NCI-H510A (cell line): ENCODE measurements around the gene VIPAS39.
"Not testable (repeated sequence)": the region's sequence is repeated elsewhere in the genome, so short reads cannot be mapped to it uniquely, and the experiment has no call there.

Source experiments
- DNase-seq: peaks from one replicate; lab custom pipeline; 2025; lab: John Stamatoyannopoulos, UW

The VIPAS39 gene

GRCh38 chr14:77470224-77470870 lies 12.9 kb upstream of the VIPAS39 start:
- DNase-seq: no peak

GRCh38 chr14:77469539-77469938 lies 12.1 kb upstream of the VIPAS39 start:
- DNase-seq: no peak

- DNase-seq: no peak
Observed at GRCh38 chr14:77469067-77469505, 11.7 kb upstream of the VIPAS39 start.

GRCh38 chr14:77467801-77468200 lies 10.4 kb upstream of the VIPAS39 start:
- DNase-seq: no peak

- no peak for DNase-seq
Observed at GRCh38 chr14:77459072-77459723, 1.8 kb upstream of the VIPAS39 start.

- no peak for DNase-seq
Observed at GRCh38 chr14:77458249-77458950, 999 bp upstream of the VIPAS39 start.

- no peak for DNase-seq
Observed at GRCh38 chr14:77457115-77457521, 283 bp downstream of the VIPAS39 start.

GRCh38 chr14:77455966-77456640 lies 1.3 kb downstream of the VIPAS39 start:
- DNase-seq: no peak

- DNase-seq: no peak
Observed at GRCh38 chr14:77442196-77442595, 15.2 kb downstream of the VIPAS39 start.

- DNase-seq: no peak
Observed at GRCh38 chr14:77439861-77440260, 17.5 kb downstream of the VIPAS39 start.

GRCh38 chr14:77438596-77438995 lies 18.8 kb downstream of the VIPAS39 start:
- no peak for DNase-seq

GRCh38 chr14:77436042-77436441 lies 21.4 kb downstream of the VIPAS39 start:
- no peak for DNase-seq

- DNase-seq: no peak
Observed at GRCh38 chr14:77426396-77426795, 31.0 kb downstream of the VIPAS39 start.

- no peak for DNase-seq
Observed at GRCh38 chr14:77424862-77425261, 32.5 kb downstream of the VIPAS39 start.

- DNase-seq: no peak
Observed at GRCh38 chr14:77423423-77423822, 34.0 kb downstream of the VIPAS39 start, which contains the start of gene NOXRED1. Gene NOXRED1, minus strand, starts transcription at chr14:77423523. Its CDS starts 634 bp downstream, at chr14:77422889.

GRCh38 chr14:77421201-77421600 lies 36.2 kb downstream of the VIPAS39 start:
- DNase-seq: no peak

- no peak for DNase-seq
Observed at GRCh38 chr14:77416836-77417235, 40.6 kb downstream of the VIPAS39 start.

GRCh38 chr14:77416098-77416497 lies 41.3 kb downstream of the VIPAS39 start:
- not testable (repeated sequence) for DNase-seq

GRCh38 chr14:77415403-77416030 lies 41.9 kb downstream of the VIPAS39 start:
- DNase-seq: not testable (repeated sequence)

- no peak for DNase-seq
Observed at GRCh38 chr14:77409131-77409533, 48.3 kb downstream of the VIPAS39 start.

- DNase-seq: no peak
Observed at GRCh38 chr14:77407158-77407557, 50.2 kb downstream of the VIPAS39 start.

GRCh38 chr14:77406718-77407117 lies 50.7 kb downstream of the VIPAS39 start:
- no peak for DNase-seq
